ENCODE measurements around the gene KIF25.

DNA sequence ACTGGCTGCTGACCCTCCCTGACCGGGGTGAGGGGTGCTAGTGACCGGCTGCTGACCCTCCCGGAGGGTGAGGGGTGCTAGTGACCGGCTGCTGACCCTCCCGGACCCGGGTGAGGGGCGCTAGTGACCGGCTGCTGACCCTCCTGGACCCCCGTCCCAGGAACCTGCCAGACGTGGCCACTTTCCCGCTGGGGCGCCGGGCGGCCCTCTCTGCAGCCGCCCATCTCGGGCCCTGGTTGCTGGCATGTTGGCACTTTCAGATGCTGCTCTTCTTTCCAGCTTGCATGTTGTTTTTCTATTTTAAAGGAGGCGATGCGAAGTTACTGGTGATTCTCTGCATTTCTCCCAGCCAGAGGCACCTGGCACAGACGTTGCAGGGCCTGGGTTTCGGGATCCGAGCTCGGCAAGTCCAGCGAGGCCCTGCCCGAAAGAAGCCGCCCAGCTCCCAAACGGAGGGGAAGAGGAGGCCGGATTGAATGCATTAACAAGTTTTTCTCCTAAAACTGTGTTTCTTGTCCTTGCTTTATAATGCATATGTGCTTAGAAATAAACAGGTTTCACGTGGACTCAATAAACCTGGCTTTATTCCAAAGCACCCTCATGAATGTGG, 47.2 kb downstream of the KIF25 start:
- TF ChIP-seq, protein P1, sequence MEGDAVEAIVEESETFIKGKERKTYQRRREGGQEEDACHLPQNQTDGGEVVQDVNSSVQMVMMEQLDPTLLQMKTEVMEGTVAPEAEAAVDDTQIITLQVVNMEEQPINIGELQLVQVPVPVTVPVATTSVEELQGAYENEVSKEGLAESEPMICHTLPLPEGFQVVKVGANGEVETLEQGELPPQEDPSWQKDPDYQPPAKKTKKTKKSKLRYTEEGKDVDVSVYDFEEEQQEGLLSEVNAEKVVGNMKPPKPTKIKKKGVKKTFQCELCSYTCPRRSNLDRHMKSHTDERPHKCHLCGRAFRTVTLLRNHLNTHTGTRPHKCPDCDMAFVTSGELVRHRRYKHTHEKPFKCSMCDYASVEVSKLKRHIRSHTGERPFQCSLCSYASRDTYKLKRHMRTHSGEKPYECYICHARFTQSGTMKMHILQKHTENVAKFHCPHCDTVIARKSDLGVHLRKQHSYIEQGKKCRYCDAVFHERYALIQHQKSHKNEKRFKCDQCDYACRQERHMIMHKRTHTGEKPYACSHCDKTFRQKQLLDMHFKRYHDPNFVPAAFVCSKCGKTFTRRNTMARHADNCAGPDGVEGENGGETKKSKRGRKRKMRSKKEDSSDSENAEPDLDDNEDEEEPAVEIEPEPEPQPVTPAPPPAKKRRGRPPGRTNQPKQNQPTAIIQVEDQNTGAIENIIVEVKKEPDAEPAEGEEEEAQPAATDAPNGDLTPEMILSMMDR (IDR thresholded peaks at IDR 0.05), result no peak
- TF ChIP-seq POLR2A (IDR thresholded peaks at IDR 0.05) (no peak), POLR2AphosphoS5 (IDR thresholded peaks at IDR 0.05) (no peak)
